Thyroid gland (tissue), 4 donors: ENCODE measurements around the gene SPI1.

Experiments
- POLR2A ChIP-seq, 2 donors: fragments of 450-650 bp; IDR thresholded peaks; one replicate each; pipeline ENCODE4 v1.6.1; 2017; ENCODE audit warnings: antibody characterized with exemption in 2 of 2, mild to moderate bottlenecking in 2 of 2, moderate library complexity in 1 of 2
- TF ChIP-seq, protein P1 (sequence below), 6 experiments: fragments of 200-600 bp in 3 of 6; fragments of 450-650 bp in 3 of 6; sonication (generic) in 3 of 6; IDR thresholded peaks; one replicate each; pipeline ENCODE4 v1.5.1; 2016 to 2019; ENCODE audit warnings: antibody characterized with exemption in 6 of 6, mild to moderate bottlenecking in 2 of 6, inconsistent platforms in 1 of 6, moderate library complexity in 1 of 6

- TF ChIP-seq, protein P1, sequence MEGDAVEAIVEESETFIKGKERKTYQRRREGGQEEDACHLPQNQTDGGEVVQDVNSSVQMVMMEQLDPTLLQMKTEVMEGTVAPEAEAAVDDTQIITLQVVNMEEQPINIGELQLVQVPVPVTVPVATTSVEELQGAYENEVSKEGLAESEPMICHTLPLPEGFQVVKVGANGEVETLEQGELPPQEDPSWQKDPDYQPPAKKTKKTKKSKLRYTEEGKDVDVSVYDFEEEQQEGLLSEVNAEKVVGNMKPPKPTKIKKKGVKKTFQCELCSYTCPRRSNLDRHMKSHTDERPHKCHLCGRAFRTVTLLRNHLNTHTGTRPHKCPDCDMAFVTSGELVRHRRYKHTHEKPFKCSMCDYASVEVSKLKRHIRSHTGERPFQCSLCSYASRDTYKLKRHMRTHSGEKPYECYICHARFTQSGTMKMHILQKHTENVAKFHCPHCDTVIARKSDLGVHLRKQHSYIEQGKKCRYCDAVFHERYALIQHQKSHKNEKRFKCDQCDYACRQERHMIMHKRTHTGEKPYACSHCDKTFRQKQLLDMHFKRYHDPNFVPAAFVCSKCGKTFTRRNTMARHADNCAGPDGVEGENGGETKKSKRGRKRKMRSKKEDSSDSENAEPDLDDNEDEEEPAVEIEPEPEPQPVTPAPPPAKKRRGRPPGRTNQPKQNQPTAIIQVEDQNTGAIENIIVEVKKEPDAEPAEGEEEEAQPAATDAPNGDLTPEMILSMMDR (IDR thresholded peaks at IDR 0.05) = peak; percentile 79 to 98 (median 97)
- peak in 1 of 2 donors; percentile 4 for TF ChIP-seq POLR2A (IDR thresholded peaks at IDR 0.05)
Measured at GRCh38 chr11:47355283-47356128, 22.8 kb downstream of the SPI1 start.
